H1 (cell line): ENCODE measurements around the gene QRICH1. TPM values are rescaled to one million over a fixed set of nuclear protein-coding genes. Genes with fewer than 3 reads are reported as not detected.

Experiments used
- CTCF ChIA-PET: fragments of 300-600 bp; sonication (Branson Sonifier 250); formaldehyde crosslinking; loops from one replicate; lab custom pipeline; 2021; ENCODE audit not compliant: partially characterized antibody; lab: Charles Lee
- POLR2A ChIA-PET: fragments of 300-600 bp; sonication (Branson Sonifier 250); formaldehyde crosslinking; loops from one replicate; lab custom pipeline; 2021; ENCODE audit warnings: inconsistent platforms; ENCODE audit not compliant: partially characterized antibody; lab: Charles Lee
- DNase-seq, 2 experiments: peaks; one replicate each; pipeline versions ENCODE4 v3.0.0 to v3.0.0-alpha.2; 2010 to 2022; ENCODE audit warnings: low spot score in 2 of 2, low read depth in 1 of 2, mixed read lengths in 1 of 2
- FAIRE-seq: peaks from 2 replicates; lab custom pipeline; 2011; peaks lifted over from hg19 to GRCh38; lab: Jason Lieb, UNC
- H2AFZ ChIP-seq: 2 replicates; pipeline ENCODE4 v1.8.1; 2012; ENCODE audit warnings: low read length, inconsistent platforms
- H2AK5ac ChIP-seq: 2 replicates; pipeline ENCODE4 v1.6.1; 2013; ENCODE audit warnings: low read depth, low read length
- H2BK120ac ChIP-seq: replicated peaks from 2 replicates; pipeline ENCODE3; 2013; ENCODE audit warnings: low read depth, low read length, inconsistent platforms
- H2BK12ac ChIP-seq: 2 replicates; pipeline ENCODE4 v1.6.1; 2013; ENCODE audit warnings: low read depth, low read length
- H2BK15ac ChIP-seq: 2 replicates; pipeline ENCODE4 v1.6.1; 2013; ENCODE audit warnings: low read length
- H2BK20ac ChIP-seq: 2 replicates; pipeline ENCODE4 v1.6.1; 2013; ENCODE audit warnings: low read length
- H2BK5ac ChIP-seq: 2 replicates; pipeline ENCODE4 v1.6.1; 2013; ENCODE audit warnings: low read depth, low read length
- H3K14ac ChIP-seq: 2 replicates; pipeline ENCODE4 v1.6.1; 2013; ENCODE audit warnings: inconsistent platforms; ENCODE audit not compliant: insufficient read length
- H3K18ac ChIP-seq: 2 replicates; pipeline ENCODE4 v1.6.1; 2013; ENCODE audit warnings: low read length; ENCODE audit errors: extremely low read depth
- H3K23ac ChIP-seq: 2 replicates; pipeline ENCODE4 v1.6.1; 2013; ENCODE audit warnings: inconsistent platforms; ENCODE audit not compliant: insufficient read length
- H3K23me2 ChIP-seq: 2 replicates; pipeline ENCODE4 v1.6.1; 2013; ENCODE audit warnings: low read depth, low read length
- H3K27ac ChIP-seq: 2 replicates; pipeline ENCODE4 v1.6.1; 2011; ENCODE audit warnings: low read depth, low read length, inconsistent platforms
- H3K27me3 ChIP-seq, 4 experiments: replicated peaks in 1 of 4; 1 replicate in 1 of 4; 2 replicates in 3 of 4; pipeline versions ENCODE4 v1.6.1 to v1.8.1; 2011 to 2013; ENCODE audit warnings: low read length in 3 of 4, mild to moderate bottlenecking in 3 of 4, inconsistent platforms in 2 of 4, mixed read lengths in 2 of 4, moderate library complexity in 1 of 4; ENCODE audit not compliant: control insufficient read depth in 3 of 4, insufficient read depth in 3 of 4; ENCODE audit errors: extremely low read depth in 1 of 4
- H3K36me3 ChIP-seq, 4 experiments: 2 replicates each; pipeline versions ENCODE4 v1.6.1 to v1.8.1; 2011 to 2013; ENCODE audit warnings: mild to moderate bottlenecking in 4 of 4, low read length in 3 of 4, moderate library complexity in 2 of 4, control low read depth in 1 of 4, inconsistent platforms in 1 of 4; ENCODE audit not compliant: insufficient read depth in 4 of 4, control insufficient read depth in 2 of 4
- H3K4ac ChIP-seq: replicated peaks from 2 replicates; pipeline ENCODE3; 2013; ENCODE audit warnings: low read length, low read depth, mixed read lengths, inconsistent platforms; ENCODE audit not compliant: insufficient read length
- H3K4me1 ChIP-seq, 4 experiments: replicated peaks in 1 of 4; 1 replicate in 1 of 4; 2 replicates in 3 of 4; pipeline versions ENCODE4 v1.6.1 to v1.8.1; 2011 to 2013; ENCODE audit warnings: low read length in 3 of 4, inconsistent platforms in 2 of 4, mixed read lengths in 1 of 4; ENCODE audit not compliant: insufficient read depth in 4 of 4, control insufficient read depth in 3 of 4
- H3K4me2 ChIP-seq, 2 experiments: 2 replicates each; pipeline versions ENCODE4 v1.6.1 to v1.8.1; 2011 to 2013; ENCODE audit warnings: low read depth in 2 of 2, low read length in 2 of 2, control low read depth in 1 of 2, inconsistent platforms in 1 of 2, mild to moderate bottlenecking in 1 of 2; ENCODE audit not compliant: insufficient read depth in 1 of 2
- H3K4me3 ChIP-seq, 4 experiments: fragments of 200-600, 300-600 bp in 1 of 4; sonication (generic), shearing (Covaris generic), sonication (Bioruptor Twin) in 1 of 4; 2 replicates each; pipeline versions ENCODE4 v1.5.1 to v1.8.1; 2011 to 2016; ENCODE audit warnings: low read length in 4 of 4, low read depth in 3 of 4, control low read depth in 2 of 4, inconsistent platforms in 2 of 4, mild to moderate bottlenecking in 2 of 4, mixed read lengths in 1 of 4, moderate library complexity in 1 of 4; ENCODE audit not compliant: insufficient read depth in 2 of 4; ENCODE audit errors: extremely low read depth in 1 of 4
- H3K56ac ChIP-seq: replicated peaks from 2 replicates; pipeline ENCODE3; 2013; ENCODE audit warnings: low read depth, mild to moderate bottlenecking, mixed read lengths, low read length, inconsistent platforms; ENCODE audit not compliant: insufficient read length
- H3K79me1 ChIP-seq: 2 replicates; pipeline ENCODE4 v1.6.1; 2013; ENCODE audit warnings: low read depth, low read length, control low read depth
- H3K79me2 ChIP-seq, 2 experiments: 2 replicates each; pipeline versions ENCODE4 v1.6.1 to v1.8.1; 2012 to 2013; ENCODE audit warnings: low read length in 2 of 2, mild to moderate bottlenecking in 2 of 2, inconsistent platforms in 1 of 2; ENCODE audit not compliant: insufficient read depth in 2 of 2, control insufficient read depth in 1 of 2
- H3K9ac ChIP-seq, 4 experiments: replicated peaks in 1 of 4; 1 replicate in 1 of 4; 2 replicates in 3 of 4; pipeline versions ENCODE4 v1.6.1 to v1.8.1; 2011 to 2013; ENCODE audit warnings: low read depth in 3 of 4, low read length in 3 of 4, control low read depth in 2 of 4, mild to moderate bottlenecking in 2 of 4, moderate library complexity in 2 of 4, inconsistent platforms in 1 of 4; ENCODE audit errors: extremely low read depth in 1 of 4
- H3K9me3 ChIP-seq, 2 experiments: 2 replicates each; pipeline versions ENCODE4 v1.6.1 to v1.8.1; 2012 to 2013; ENCODE audit warnings: mild to moderate bottlenecking in 2 of 2, moderate library complexity in 2 of 2, control low read depth in 1 of 2, inconsistent platforms in 1 of 2, low read depth in 1 of 2, low read length in 1 of 2, mixed read lengths in 1 of 2; ENCODE audit not compliant: insufficient read depth in 2 of 2
- H4K20me1 ChIP-seq, 2 experiments: replicated peaks in 1 of 2; 2 replicates each; pipeline versions ENCODE3 to v1.8.1; 2011 to 2013; ENCODE audit warnings: inconsistent platforms in 2 of 2, low read length in 2 of 2, mild to moderate bottlenecking in 1 of 2; ENCODE audit not compliant: insufficient read depth in 2 of 2, control insufficient read depth in 1 of 2
- H4K5ac ChIP-seq: 2 replicates; pipeline ENCODE4 v1.6.1; 2013; ENCODE audit warnings: low read length, low read depth, mixed read lengths, inconsistent platforms; ENCODE audit not compliant: insufficient read length
- H4K8ac ChIP-seq: 2 replicates; pipeline ENCODE4 v1.8.0; 2013; ENCODE audit warnings: mild to moderate bottlenecking, moderate library complexity, low read length, inconsistent platforms; ENCODE audit not compliant: insufficient read depth; ENCODE audit errors: extremely low read depth
- H4K91ac ChIP-seq: replicated peaks from 2 replicates; pipeline ENCODE3; 2013; ENCODE audit warnings: low read length, mixed read lengths, inconsistent platforms; ENCODE audit not compliant: insufficient read length
- BACH1 ChIP-seq: IDR thresholded peaks from 2 replicates; pipeline ENCODE4 v1.6.1; 2012; ENCODE audit warnings: low read length, improper control_type of control experiment
- KDM4A ChIP-seq: IDR thresholded peaks from one replicate; pipeline ENCODE4 v1.7.1; 2012; ENCODE audit warnings: low read depth, mild to moderate bottlenecking, moderate library complexity, low read length, inconsistent platforms; ENCODE audit not compliant: severe bottlenecking
- RFX5 ChIP-seq: IDR thresholded peaks from 2 replicates; pipeline ENCODE4 v1.6.1; 2011; ENCODE audit warnings: low read depth, low read length, improper control_type of control experiment, borderline replicate concordance
- SUZ12 ChIP-seq: fragments of 200-600 bp; sonication (generic); IDR thresholded peaks from 2 replicates; pipeline ENCODE4 v1.6.1; 2012; ENCODE audit warnings: mild to moderate bottlenecking, inconsistent platforms, low read length, moderate library complexity, mixed read lengths
- WGBS, 2 experiments: shearing (Covaris generic) in 1 of 2; methylation state at CpG; one replicate each; pipeline versions ENCODE4 v1.1.6 to v1.1.7; 2013 to 2015; ENCODE audit warnings: low lambda C conversion rate in 2 of 2, mixed read lengths in 2 of 2, inconsistent platforms in 1 of 2, low coverage in 1 of 2, missing lambda C conversion rate in 1 of 2; ENCODE audit not compliant: insufficient replicate concordance in 2 of 2, insufficient coverage in 1 of 2, insufficient read length in 1 of 2; ENCODE audit errors: extremely low coverage in 1 of 2, missing lambda C conversion rate in 1 of 2; 5-methylcytosine and 5-hydroxymethylcytosine counted together
- polyA plus RNA-seq, 7 experiments: library from polyadenylated mRNA; depleted of rRNA in 3 of 7; stranded (reverse) in 5 of 7; unstranded in 2 of 7; fragments of >200 nt in 5 of 7; fragments of 200-250 nt in 2 of 7; gene quantifications; 1 replicate in 5 of 7; 2 replicates in 1 of 7; 4 replicates in 1 of 7; pipeline versions ENCODE4 v1.2.1 to v1.2.3, GENCODE V29; 2011 to 2013; ENCODE audit warnings: missing spikeins in 2 of 7, mixed read lengths in 2 of 7
- total RNA-seq: library from RNA; stranded (reverse); fragmentation: NEBNext Ultra II Directional; extraction: Animal tissue kit (Norgen Biotek cat#: 25700); gene quantifications from 2 replicates; pipeline ENCODE4 v1.2.1, GENCODE V29; 2021

Gene QRICH1
- total and polyA plus RNA-seq, 2 of the 8 experiments (the other 6 are each of a cell fraction or from before 2014, with no cell fraction given) = 128 to 142 TPM

DNA sequence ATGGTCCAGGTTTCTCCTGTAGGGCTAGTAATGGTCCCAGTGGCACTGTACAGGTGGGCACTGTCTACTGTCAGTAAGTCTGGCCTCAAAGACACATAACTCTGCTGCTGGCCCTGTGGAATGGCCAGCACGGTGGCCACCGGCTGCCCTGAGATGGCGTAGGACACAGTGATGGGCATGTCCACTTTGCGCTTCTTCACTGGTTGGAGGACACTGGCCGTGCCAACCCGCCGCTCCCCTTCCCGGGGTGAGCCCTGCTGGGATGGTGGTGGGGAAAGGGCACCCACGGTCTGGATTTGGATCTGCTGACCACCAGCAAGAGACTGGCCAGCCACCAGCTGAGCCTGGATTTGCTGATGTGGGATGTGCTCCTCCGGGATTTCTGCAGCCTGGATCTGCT lies 36.6 kb downstream of the QRICH1 start:
- Histone ChIP-seq H3K36me3 (peaks cover 28 to 62% (median 42%) of the 10 kb centered on the region in 4 experiments), H2BK5ac (no peak overlapping the region), H3K4me1 (no peaks in the 10 kb centered on the region), H2BK120ac (no peak overlapping the region), H3K27me3 (no peaks in the 10 kb centered on the region), H3K79me2 (peaks cover 0 to 7% of the 10 kb centered on the region in 2 experiments; a peak in 1 of 4 replicates), H2BK20ac (no peak overlapping the region), H2BK12ac (no peak overlapping the region), H3K9ac (no peak overlapping the region), H3K23ac (no peak overlapping the region), H2AK5ac (no peak overlapping the region), H2BK15ac (no peak overlapping the region), H3K4ac (no peak overlapping the region), H3K9me3 (no peaks in the 10 kb centered on the region), H4K5ac (no peak overlapping the region), H4K8ac (no peak overlapping the region), H2AFZ (no peak overlapping the region), H4K91ac (no peak overlapping the region), H3K23me2 (no peaks in the 10 kb centered on the region), H3K79me1 (peaks cover 9% of the 10 kb centered on the region), H3K18ac (no peak overlapping the region), H3K27ac (no peak overlapping the region), H4K20me1 (peaks cover 0 to 11% of the 10 kb centered on the region in 2 experiments), H3K14ac (no peak overlapping the region), H3K56ac (no peak overlapping the region), H3K4me2 (no peak overlapping the region), H3K4me3 (no peak overlapping the region)
- TF ChIP-seq KDM4A (no peak), BACH1 (no peak), RFX5 (no peak), SUZ12 (no peak)
- ChIA-PET CTCF (interaction anchor here (1.4 kb wide), 1 partner anchor 69 kb away, joined by 5 read pairs; no protein-coding TSS in a partner anchor), POLR2A (interaction anchor here (0.7 kb wide), 1 partner anchor 75 kb away, joined by 3 read pairs; no protein-coding TSS in a partner anchor)
- no peak for DNase-seq
- FAIRE-seq = no peak
- WGBS, 2 experiments = 96% methylated on average over 10 of the region's 10 CpGs; no CpG with 5 or more reads in 1 of the 2 experiments
